K562 (cell line): Measurements from ENCODE around the gene DDX55. TPM values are rescaled to one million over a fixed set of nuclear protein-coding genes. Genes with fewer than 3 reads are reported as not detected.

ENCODE experiments used
- EP300 ChIP-seq: IDR thresholded peaks from 2 replicates; pipeline ENCODE4 v1.6.1; 2012; ENCODE audit warnings: low read length, improper control_type of control experiment
- EP400 ChIP-seq: fragments of 450-650 bp; IDR thresholded peaks from 2 replicates; pipeline ENCODE4 v1.6.1; 2017; ENCODE audit warnings: antibody characterized with exemption, mild to moderate bottlenecking, moderate library complexity
- FOSL1 ChIP-seq: fragments of 200-800 bp; sonication (Bioruptor generic); conservative IDR thresholded peaks from 2 replicates; pipeline ENCODE4 v1.6.1; 2016; ENCODE audit warnings: missing genetic modification characterization, missing compliant biosample characterization
- GATAD2B ChIP-seq: fragments of 450-650 bp; IDR thresholded peaks from 2 replicates; pipeline ENCODE4 v1.6.1; 2017; ENCODE audit warnings: mild to moderate bottlenecking, borderline replicate concordance
- MBD2 ChIP-seq: sonication (generic); IDR thresholded peaks from 2 replicates; pipeline ENCODE4 v1.6.1; 2016; ENCODE audit warnings: low read depth, borderline replicate concordance
- MYC ChIP-seq, 2 experiments: fragments of 250-450 bp in 1 of 2; sonication (Bioruptor Pico) in 1 of 2; IDR thresholded peaks; 2 replicates each; pipeline versions ENCODE4 v1.5.1 to v1.6.1; 2012 to 2021; ENCODE audit warnings: low read depth in 2 of 2, borderline replicate concordance in 1 of 2, improper control_type of control experiment in 1 of 2, low read length in 1 of 2, mild to moderate bottlenecking in 1 of 2, moderate library complexity in 1 of 2
- NR2C1 ChIP-seq, 2 experiments: fragments of 450-650 bp; IDR thresholded peaks; 2 replicates each; pipeline ENCODE4 v1.6.1; 2017; ENCODE audit warnings: mild to moderate bottlenecking in 2 of 2, antibody characterized with exemption in 1 of 2, inconsistent platforms in 1 of 2, missing compliant biosample characterization in 1 of 2, missing genetic modification characterization in 1 of 2
- PHB ChIP-seq: fragments of 250-450 bp; sonication (Bioruptor Pico); IDR thresholded peaks from 2 replicates; pipeline ENCODE4 v1.5.0; 2021
- PHF21A ChIP-seq: fragments of 450-650 bp; IDR thresholded peaks from 2 replicates; pipeline ENCODE4 v1.6.1; 2017; ENCODE audit warnings: low read depth, borderline replicate concordance
- RHOXF2B ChIP-seq: fragments of 250-450 bp; sonication (Bioruptor Pico); conservative IDR thresholded peaks from 2 replicates; pipeline ENCODE4 v1.5.1; 2021
- SREBF1 ChIP-seq: fragments of 150-350 bp; IDR thresholded peaks from 2 replicates; pipeline ENCODE4 v1.6.1; 2014; ENCODE audit warnings: antibody characterized with exemption, low read depth, low read length, borderline replicate concordance
- TARDBP ChIP-seq: fragments of 450-650 bp; IDR thresholded peaks from 2 replicates; pipeline ENCODE4 v1.6.1; 2016
- TCF3 ChIP-seq: sonication (generic); formaldehyde crosslinking; IDR thresholded peaks from 2 replicates; pipeline ENCODE4 v1.4.0; 2020; ENCODE audit warnings: mild to moderate bottlenecking, missing genetic modification reagents
- ZNF311 ChIP-seq: fragments of 250-450 bp; sonication (Bioruptor Pico); IDR thresholded peaks from 2 replicates; pipeline ENCODE4 v1.4.0; 2020; ENCODE audit warnings: mild to moderate bottlenecking, moderate library complexity
- ZNF589 ChIP-seq: fragments of 200-800 bp; sonication (Bioruptor generic); IDR thresholded peaks from 2 replicates; pipeline ENCODE4 v1.6.1; 2016; ENCODE audit warnings: low read depth, missing genetic modification characterization, missing compliant biosample characterization
- ZNF695 ChIP-seq: fragments of 450-650 bp; formaldehyde crosslinking; IDR thresholded peaks from 2 replicates; pipeline ENCODE4 v1.4.0; 2020; ENCODE audit warnings: mild to moderate bottlenecking, moderate library complexity
- ZSCAN32 ChIP-seq: fragments of 450-650 bp; formaldehyde crosslinking; IDR thresholded peaks from 2 replicates; pipeline ENCODE4 v1.4.0; 2020; ENCODE audit warnings: mild to moderate bottlenecking, moderate library complexity
- polyA plus RNA-seq, 8 experiments: library from polyadenylated mRNA; depleted of rRNA in 4 of 8; stranded (reverse) in 5 of 8; unstranded in 3 of 8; fragments of >200 nt; fragmentation: Nextera tagmentation in 2 of 8; fragmentation: Illumina TruSeq in 1 of 8; extraction: Ambion mirVana in 2 of 8; extraction: Trizol in 1 of 8; gene quantifications; 2 replicates each; pipeline versions ENCODE4 v1.2.1 to v1.2.3, GENCODE V29; 2011 to 2014; ENCODE audit warnings: inconsistent platforms in 1 of 8, missing spikeins in 1 of 8
- total RNA-seq, 7 experiments: library from RNA; depleted of rRNA in 6 of 7; stranded (reverse); fragments of >200 nt in 6 of 7; fragmentation: Illumina TruSeq in 2 of 7; extraction: Trizol in 2 of 7; gene quantifications; 2 replicates each; pipeline versions ENCODE4 v1.2.1 to v1.2.3, GENCODE V29; 2011 to 2021; ENCODE audit warnings: low replicate concordance in 1 of 7
- TF ChIP-seq, protein P1 (sequence below): fragments of 450-650 bp; IDR thresholded peaks from 2 replicates; pipeline ENCODE4 v1.6.1; 2014; ENCODE audit warnings: low read depth, mild to moderate bottlenecking, moderate library complexity, borderline replicate concordance
- TF ChIP-seq, protein P2 (sequence below): fragments of 200-800 bp; sonication (Bioruptor generic); IDR thresholded peaks from 2 replicates; pipeline ENCODE4 v1.6.1; 2017; ENCODE audit warnings: missing genetic modification characterization, missing compliant biosample characterization
- TF ChIP-seq, protein P3 (sequence below): fragments of 250-450 bp; sonication (Bioruptor Pico); IDR thresholded peaks from 2 replicates; pipeline ENCODE4 v1.4.0; 2020; ENCODE audit warnings: mild to moderate bottlenecking

DDX55 gene
- total and polyA plus RNA-seq, 9 of the 15 experiments (the other 6 are each of a cell fraction or from before 2014, with no cell fraction given), result 10.6 to 71.0 (median 60.9) TPM

DNA sequence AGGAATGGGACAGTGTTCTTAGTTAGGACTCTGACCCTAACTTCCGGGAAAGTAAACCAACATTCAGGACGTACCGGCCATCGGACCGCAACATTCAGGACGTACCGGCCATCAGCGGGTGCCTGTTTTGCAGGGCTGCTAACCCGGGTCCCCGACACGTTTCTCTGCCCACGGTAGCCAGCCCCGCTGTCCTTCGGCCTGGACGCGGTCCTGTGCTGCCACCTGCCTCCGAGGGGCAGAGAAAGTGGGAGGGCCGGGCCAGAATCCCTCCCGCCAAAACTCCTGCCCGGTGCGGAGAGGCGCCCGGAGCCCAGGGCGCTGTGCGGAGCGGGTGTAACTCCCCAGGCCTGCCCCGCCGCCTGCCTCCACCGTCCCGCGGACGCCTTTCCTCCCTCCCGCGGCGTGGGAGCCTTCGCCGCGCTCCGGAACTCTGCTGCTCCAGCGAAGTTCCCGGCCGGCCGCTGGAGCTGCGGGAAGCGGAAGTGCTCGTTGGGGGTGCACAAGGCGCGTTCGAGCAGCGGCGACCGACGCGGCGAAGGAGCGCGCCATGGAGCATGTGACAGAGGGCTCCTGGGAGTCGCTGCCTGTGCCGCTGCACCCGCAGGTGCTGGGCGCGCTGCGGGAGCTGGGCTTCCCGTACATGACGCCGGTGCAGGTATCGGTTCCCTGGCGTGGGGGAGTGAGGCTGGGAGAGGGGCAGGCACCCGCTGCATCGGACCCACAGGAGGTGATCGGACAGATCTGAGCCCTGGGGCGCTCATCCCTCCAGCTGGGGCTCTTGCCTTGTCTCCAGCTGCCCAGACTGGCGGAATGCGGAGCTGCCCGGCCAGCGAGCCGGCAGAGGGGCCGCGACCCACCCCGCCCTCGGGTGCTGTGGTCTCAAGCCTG is at the start of gene DDX55 (continued):
- peak; percentile 99 for TF ChIP-seq MYC (IDR thresholded peaks at IDR 0.05; ENCODE audit: low read depth, low read length)
- peak; percentile 98 for TF ChIP-seq MYC (CRISPR knock-in tag; IDR thresholded peaks at IDR 0.05; ENCODE audit: borderline replicate concordance, low read depth)
- TF ChIP-seq EP400, result peak; percentile 100
- peak; percentile 58; the same call in 1 of the 2 replicates for TF ChIP-seq GATAD2B
- peak; percentile 82 for TF ChIP-seq MBD2
- peak; percentile 70; the same call in 1 of the 2 replicates for TF ChIP-seq SREBF1
- no peak; the same call in 1 of the 2 replicates for TF ChIP-seq PHB
- TF ChIP-seq, protein P1, sequence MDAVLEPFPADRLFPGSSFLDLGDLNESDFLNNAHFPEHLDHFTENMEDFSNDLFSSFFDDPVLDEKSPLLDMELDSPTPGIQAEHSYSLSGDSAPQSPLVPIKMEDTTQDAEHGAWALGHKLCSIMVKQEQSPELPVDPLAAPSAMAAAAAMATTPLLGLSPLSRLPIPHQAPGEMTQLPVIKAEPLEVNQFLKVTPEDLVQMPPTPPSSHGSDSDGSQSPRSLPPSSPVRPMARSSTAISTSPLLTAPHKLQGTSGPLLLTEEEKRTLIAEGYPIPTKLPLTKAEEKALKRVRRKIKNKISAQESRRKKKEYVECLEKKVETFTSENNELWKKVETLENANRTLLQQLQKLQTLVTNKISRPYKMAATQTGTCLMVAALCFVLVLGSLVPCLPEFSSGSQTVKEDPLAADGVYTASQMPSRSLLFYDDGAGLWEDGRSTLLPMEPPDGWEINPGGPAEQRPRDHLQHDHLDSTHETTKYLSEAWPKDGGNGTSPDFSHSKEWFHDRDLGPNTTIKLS, result peak; percentile 83
- 0 out of 2 replicates have a peak, but pooled peaks have one; percentile 28 for TF ChIP-seq ZNF311
- 0 out of 2 replicates have a peak, but pooled peaks have one; percentile 31 for TF ChIP-seq ZSCAN32
- peak; percentile 46; the same call in 1 of the 2 replicates for TF ChIP-seq FOSL1 (tag)
- TF ChIP-seq PHF21A, result peak; percentile 31; the same call in 1 of the 2 replicates
- peak; percentile 42; the same call in 1 of the 2 replicates for TF ChIP-seq EP300
- TF ChIP-seq, protein P2, sequence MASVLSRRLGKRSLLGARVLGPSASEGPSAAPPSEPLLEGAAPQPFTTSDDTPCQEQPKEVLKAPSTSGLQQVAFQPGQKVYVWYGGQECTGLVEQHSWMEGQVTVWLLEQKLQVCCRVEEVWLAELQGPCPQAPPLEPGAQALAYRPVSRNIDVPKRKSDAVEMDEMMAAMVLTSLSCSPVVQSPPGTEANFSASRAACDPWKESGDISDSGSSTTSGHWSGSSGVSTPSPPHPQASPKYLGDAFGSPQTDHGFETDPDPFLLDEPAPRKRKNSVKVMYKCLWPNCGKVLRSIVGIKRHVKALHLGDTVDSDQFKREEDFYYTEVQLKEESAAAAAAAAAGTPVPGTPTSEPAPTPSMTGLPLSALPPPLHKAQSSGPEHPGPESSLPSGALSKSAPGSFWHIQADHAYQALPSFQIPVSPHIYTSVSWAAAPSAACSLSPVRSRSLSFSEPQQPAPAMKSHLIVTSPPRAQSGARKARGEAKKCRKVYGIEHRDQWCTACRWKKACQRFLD, result peak; percentile 81; the same call in 1 of the 2 replicates
- TF ChIP-seq, protein P3, sequence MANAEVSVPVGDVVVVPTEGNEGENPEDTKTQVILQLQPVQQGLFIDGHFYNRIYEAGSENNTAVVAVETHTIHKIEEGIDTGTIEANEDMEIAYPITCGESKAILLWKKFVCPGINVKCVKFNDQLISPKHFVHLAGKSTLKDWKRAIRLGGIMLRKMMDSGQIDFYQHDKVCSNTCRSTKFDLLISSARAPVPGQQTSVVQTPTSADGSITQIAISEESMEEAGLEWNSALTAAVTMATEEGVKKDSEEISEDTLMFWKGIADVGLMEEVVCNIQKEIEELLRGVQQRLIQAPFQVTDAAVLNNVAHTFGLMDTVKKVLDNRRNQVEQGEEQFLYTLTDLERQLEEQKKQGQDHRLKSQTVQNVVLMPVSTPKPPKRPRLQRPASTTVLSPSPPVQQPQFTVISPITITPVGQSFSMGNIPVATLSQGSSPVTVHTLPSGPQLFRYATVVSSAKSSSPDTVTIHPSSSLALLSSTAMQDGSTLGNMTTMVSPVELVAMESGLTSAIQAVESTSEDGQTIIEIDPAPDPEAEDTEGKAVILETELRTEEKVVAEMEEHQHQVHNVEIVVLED, result peak; percentile 80
- TF ChIP-seq NR2C1 (IDR thresholded peaks at IDR 0.05), result peak; percentile 76
- TF ChIP-seq NR2C1 (tag; IDR thresholded peaks at IDR 0.05), result peak; percentile 84
- TF ChIP-seq RHOXF2B, result no peak
- no peak for TF ChIP-seq ZNF695 (CRISPR knock-in tag)
- no peak for TF ChIP-seq TCF3
- 0 out of 2 replicates have a peak, but pooled peaks have one; percentile 65 for TF ChIP-seq ZNF589 (CRISPR knock-in tag)
- TF ChIP-seq TARDBP, result peak; percentile 88
